AG04450 (cell line): ENCODE measurements around the gene LRP1B. TPM values are rescaled to one million over a fixed set of nuclear protein-coding genes. Genes with fewer than 3 reads are reported as not detected.

ENCODE experiments used
- CTCF ChIA-PET: fragments of 300-600, 350-600 bp; formaldehyde crosslinking; extraction: SDS; loops from one replicate; lab custom pipeline; 2022; ENCODE audit warnings: antibody characterized with exemption, inconsistent platforms; lab: Charles Lee
- POLR2A ChIA-PET: fragments of 350-600 bp; formaldehyde crosslinking; extraction: SDS; loops from one replicate; lab custom pipeline; 2021; ENCODE audit warnings: antibody characterized with exemption, inconsistent platforms; lab: Yijun Ruan, JAX
- DNase-seq: peaks from one replicate; pipeline ENCODE4 v3.0.0-alpha.2; 2011; ENCODE audit warnings: low read depth, low spot score
- H3K27ac ChIP-seq: one replicate; pipeline ENCODE4 v1.5.1; 2012; ENCODE audit warnings: low read depth, low read length, control low read depth
- H3K27me3 ChIP-seq: one replicate; pipeline ENCODE4 v1.6.0; 2012; ENCODE audit warnings: low read length; ENCODE audit not compliant: control insufficient read depth, insufficient read depth
- H3K4me3 ChIP-seq: 2 replicates; pipeline ENCODE4 v1.5.1; 2011; ENCODE audit warnings: mild to moderate bottlenecking, low read depth, low read length, control low read depth
- H3K9me3 ChIP-seq: 2 replicates; pipeline ENCODE4 v1.5.1; 2012; ENCODE audit warnings: low read length; ENCODE audit not compliant: control insufficient read depth, insufficient read depth
- CTCF ChIP-seq: IDR thresholded peaks from 2 replicates; pipeline ENCODE4 v1.5.1; 2011; ENCODE audit warnings: low read depth, low read length, control low read depth, inconsistent platforms
- polyA plus RNA-seq: library from polyadenylated mRNA; depleted of rRNA; stranded (reverse); fragments of >200 nt; gene quantifications from 2 replicates; pipeline ENCODE4 v1.2.3, GENCODE V29; 2011

The LRP1B gene
- polyA plus RNA-seq, 1 experiment = 0.15 TPM

- Histone ChIP-seq H3K9me3 (no peaks in the 10 kb centered on the region), H3K4me3 (no peak overlapping the region), H3K27me3 (no peaks in the 10 kb centered on the region), H3K27ac (no peak overlapping the region)
- CTCF ChIA-PET = no interaction called here
- POLR2A ChIA-PET = no interaction called here
- no peak for TF ChIP-seq CTCF
- no peak for DNase-seq
These were observed 1411.8 kb downstream of the LRP1B start for GRCh38 chr2:140718999-140719398.

DNA sequence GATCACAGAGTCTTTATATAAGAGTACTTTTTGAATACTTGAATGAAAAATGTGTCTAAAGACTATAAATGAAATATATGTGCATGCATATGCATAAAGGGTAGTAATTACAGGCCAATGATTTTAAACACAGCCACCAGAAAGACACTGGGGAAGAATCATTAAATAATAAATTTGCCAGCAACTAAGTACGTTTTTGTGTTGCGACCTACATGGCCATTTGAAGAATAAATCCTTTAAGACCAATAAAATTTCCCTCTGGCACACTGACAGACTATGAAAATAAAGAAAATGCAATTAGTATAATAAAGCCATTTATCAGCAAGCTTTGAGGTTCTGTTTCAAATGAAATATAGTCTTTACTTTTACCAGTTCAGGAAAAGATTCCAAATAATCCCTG lies 1413.3 kb downstream of the LRP1B start:
- TF ChIP-seq CTCF = no peak
- no peaks in the 10 kb centered on the region for H3K27me3 ChIP-seq
- ChIA-PET CTCF (no interaction called here), POLR2A (no interaction called here)
- no peak overlapping the region for H3K4me3 ChIP-seq
- H3K27ac ChIP-seq = no peak overlapping the region
- no peaks in the 10 kb centered on the region for H3K9me3 ChIP-seq
- DNase-seq = no peak

DNA sequence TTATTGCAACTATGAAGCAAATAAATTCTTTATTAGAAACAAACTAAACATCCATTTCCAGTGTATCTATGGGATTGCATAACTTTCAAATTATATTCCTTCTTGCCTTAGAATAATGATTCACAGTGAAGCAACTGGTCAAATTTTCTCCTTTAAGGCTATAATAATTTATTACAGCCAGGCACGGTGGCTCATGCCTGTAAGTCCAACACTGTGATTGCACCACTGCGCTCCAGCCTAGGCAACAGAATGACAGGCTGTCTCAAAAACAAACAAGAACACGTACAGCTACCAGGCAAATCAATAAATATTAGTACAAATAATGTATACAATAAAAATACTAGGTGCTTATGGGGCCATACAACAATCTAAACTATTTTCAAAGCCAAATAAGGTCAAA lies 1416.2 kb downstream of the LRP1B start:
- no peak for DNase-seq
- CTCF ChIA-PET = no interaction called here
- POLR2A ChIA-PET = no interaction called here

DNA sequence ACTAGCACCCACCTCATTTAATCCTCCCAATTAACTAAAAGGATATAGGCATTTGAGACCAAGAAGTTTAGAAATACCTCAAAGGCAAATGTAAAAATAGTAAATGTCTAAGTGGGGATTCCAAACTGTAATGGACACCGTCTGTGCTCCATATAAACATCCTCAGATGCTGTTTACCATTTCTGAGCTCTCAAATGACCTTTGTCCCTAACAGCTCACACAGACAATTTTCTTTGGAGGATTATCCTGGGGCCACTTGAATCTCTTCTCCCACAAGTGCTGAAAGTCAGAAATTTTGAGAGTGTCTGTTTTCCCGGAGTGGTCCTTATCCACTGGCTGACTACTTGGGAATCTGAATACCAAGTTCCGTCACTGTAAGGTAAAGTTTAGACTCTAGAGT lies 1418.9 kb downstream of the LRP1B start:
- no peak overlapping the region for H3K27ac ChIP-seq
- no peak for TF ChIP-seq CTCF
- H3K4me3 ChIP-seq = no peak overlapping the region
- DNase-seq = no peak
- CTCF ChIA-PET = interaction anchor here (0.7 kb wide), 1 partner anchor 844 kb away, joined by 3 read pairs; no protein-coding TSS in a partner anchor
- POLR2A ChIA-PET = no interaction called here
- H3K9me3 ChIP-seq = no peaks in the 10 kb centered on the region
- H3K27me3 ChIP-seq = no peaks in the 10 kb centered on the region

More for the DNA sequence above, 1416.2 kb downstream of the LRP1B start:
- H3K27ac ChIP-seq = no peak overlapping the region
- no peak for TF ChIP-seq CTCF
- H3K27me3 ChIP-seq = no peaks in the 10 kb centered on the region
- H3K9me3 ChIP-seq = no peaks in the 10 kb centered on the region
- H3K4me3 ChIP-seq = no peak overlapping the region

DNA sequence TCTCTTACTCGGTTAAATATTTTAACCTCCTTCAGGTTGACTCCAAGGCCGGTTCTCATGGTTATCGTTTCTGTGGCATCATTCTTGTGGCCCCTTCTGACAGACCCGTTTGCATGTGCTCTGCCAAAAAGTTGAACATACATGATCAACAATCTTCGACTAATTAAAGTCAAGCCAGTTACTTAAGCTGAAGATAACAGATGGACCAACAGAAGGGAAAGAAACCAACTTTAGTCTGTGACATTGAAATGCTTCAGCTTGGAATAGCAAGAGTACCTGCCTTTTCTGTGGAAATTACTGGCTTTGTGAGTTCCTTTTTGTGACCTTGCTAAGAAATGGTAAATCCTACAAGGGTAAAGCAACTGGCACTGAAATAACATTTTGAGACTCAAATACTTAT lies 1429.1 kb downstream of the LRP1B start:
- no peak overlapping the region for H3K4me3 ChIP-seq
- no peak for DNase-seq
- H3K27me3 ChIP-seq = no peaks in the 10 kb centered on the region
- no peak overlapping the region for H3K27ac ChIP-seq
- no peaks in the 10 kb centered on the region for H3K9me3 ChIP-seq
- CTCF ChIA-PET = no interaction called here
- no peak for TF ChIP-seq CTCF
- POLR2A ChIA-PET = no interaction called here
